Left renal pelvis (tissue), 4 donors: ENCODE data around the gene FAAP100. TPM values are rescaled to one million over a fixed set of nuclear protein-coding genes. Genes with fewer than 3 reads are reported as not detected.
"Not testable (repeated sequence)": the region's sequence is repeated elsewhere in the genome, so short reads cannot be mapped to it uniquely, and the experiment has no call there.

Experiments
- DNase-seq, 4 donors: peaks; one replicate each; pipeline ENCODE4 v3.0.0-alpha.2; 2013; ENCODE audit warnings: low read depth in 4 of 4, low spot score in 3 of 4
- polyA plus RNA-seq, 4 donors: library from polyadenylated mRNA; unstranded; fragments of 120-200 nt; gene quantifications; one replicate each; pipeline ENCODE4 v1.2.1, GENCODE V29; 2013; ENCODE audit not compliant: insufficient read length in 4 of 4

The FAAP100 gene
- 10 to 100 TPM; 19.0 to 37.2 (median 24.3) TPM for polyA plus RNA-seq

GRCh38 chr17:81552244-81553017 lies at the start of gene FAAP100:
TSS of gene FAAP100 (minus strand) at chr17:81552353. CDS start at chr17:81552330, 23 bp downstream.
- no peak for DNase-seq

- DNase-seq, result peak; percentile 35 to 60 (median 42)
Measured at GRCh38 chr17:81601525-81602120, 49.5 kb upstream of the FAAP100 start.

- no peak for DNase-seq
Measured at GRCh38 chr17:81599719-81600486, 47.8 kb upstream of the FAAP100 start.

GRCh38 chr17:81593105-81593871 lies 41.1 kb upstream of the FAAP100 start:
- DNase-seq, result no peak

- DNase-seq, result no peak
Measured at GRCh38 chr17:81591971-81592370, 39.8 kb upstream of the FAAP100 start.

GRCh38 chr17:81590121-81590520 lies 38.0 kb upstream of the FAAP100 start:
- no peak for DNase-seq

GRCh38 chr17:81589612-81590011 lies 37.5 kb upstream of the FAAP100 start:
- no peak for DNase-seq

- no peak for DNase-seq
Measured at GRCh38 chr17:81586096-81586495, 33.9 kb upstream of the FAAP100 start.

- not testable (repeated sequence) for DNase-seq
Measured at GRCh38 chr17:81584771-81585170, 32.6 kb upstream of the FAAP100 start.

- peak in 1 of 4 donors; percentile 12 for DNase-seq
Measured at GRCh38 chr17:81583589-81584342, 31.6 kb upstream of the FAAP100 start.

GRCh38 chr17:81582749-81583148 lies 30.6 kb upstream of the FAAP100 start:
- DNase-seq, result no peak

- no peak for DNase-seq
Measured at GRCh38 chr17:81582341-81582740, 30.2 kb upstream of the FAAP100 start.

- DNase-seq, result no peak
Measured at GRCh38 chr17:81581758-81582157, 29.6 kb upstream of the FAAP100 start.

GRCh38 chr17:81580481-81580880 lies 28.3 kb upstream of the FAAP100 start:
- DNase-seq, result no peak

GRCh38 chr17:81579821-81580321 lies 27.7 kb upstream of the FAAP100 start:
- DNase-seq, result no peak

- no peak for DNase-seq
Measured at GRCh38 chr17:81579298-81579697, 27.1 kb upstream of the FAAP100 start.

GRCh38 chr17:81578561-81579225 lies 26.5 kb upstream of the FAAP100 start:
- no peak for DNase-seq

- DNase-seq, result no peak
Measured at GRCh38 chr17:81578038-81578441, 25.9 kb upstream of the FAAP100 start.
